DMS153 treated with DMSO at 0.1 percent for 48 hours (cell line): Measurements from ENCODE around the gene MID1.
A peak's percentile ranks its signal among the peaks of the same experiment; 100 is the strongest.

ENCODE experiments used
- DNase-seq: peaks from one replicate; lab custom pipeline; 2025; ENCODE audit not compliant: unreplicated experiment; lab: John Stamatoyannopoulos, UW

The MID1 gene

GRCh38 chrX:10620121-10620699 is at the start of gene MID1:
Gene MID1 (minus strand): TSS chrX:10620585. CDS start chrX:10567547, 53,038 bp downstream.
- peak; percentile 14 for DNase-seq

GRCh38 chrX:10667143-10667542 is 46.8 kb upstream of the MID1 start:
- DNase-seq = no peak

DNA sequence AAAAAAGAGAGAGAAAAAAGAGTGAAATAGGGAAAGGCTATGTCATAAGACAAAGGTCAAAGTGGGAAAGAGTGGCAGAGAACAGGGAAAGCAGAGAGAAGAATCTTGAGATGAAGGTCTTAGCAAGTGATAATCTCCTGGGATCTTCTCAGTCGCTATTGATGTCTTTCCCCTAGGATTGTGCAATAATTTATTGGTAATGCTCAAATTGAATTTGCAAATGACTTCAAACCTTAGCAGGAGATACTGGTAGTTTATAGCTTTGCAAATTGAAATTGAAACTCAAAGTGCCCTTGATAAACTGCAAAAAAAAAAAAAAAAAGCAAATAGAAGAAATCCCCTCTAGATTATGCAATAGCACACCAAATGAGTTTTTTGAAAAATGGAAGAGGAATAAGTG is 45.7 kb upstream of the MID1 start:
- DNase-seq = no peak

DNA sequence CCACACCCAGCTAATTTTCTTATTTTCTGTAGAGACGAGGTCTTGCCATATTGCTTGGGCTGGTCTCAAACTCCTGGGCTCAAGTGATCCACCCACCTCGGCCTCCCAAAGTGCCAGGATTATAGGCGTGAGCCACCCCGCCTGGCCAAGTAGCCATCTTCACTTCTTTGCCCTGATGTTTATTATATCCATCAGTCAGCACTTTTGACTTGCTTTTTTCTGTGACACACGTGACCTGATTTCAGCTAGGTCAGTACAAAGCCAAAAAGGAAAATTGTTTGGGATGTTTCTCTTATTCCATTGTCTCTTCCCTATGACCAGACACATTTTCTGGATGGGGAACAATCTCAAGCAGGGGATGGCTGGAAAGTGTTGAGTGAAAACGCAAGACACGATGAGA is 45.3 kb upstream of the MID1 start:
- no peak for DNase-seq

DNA sequence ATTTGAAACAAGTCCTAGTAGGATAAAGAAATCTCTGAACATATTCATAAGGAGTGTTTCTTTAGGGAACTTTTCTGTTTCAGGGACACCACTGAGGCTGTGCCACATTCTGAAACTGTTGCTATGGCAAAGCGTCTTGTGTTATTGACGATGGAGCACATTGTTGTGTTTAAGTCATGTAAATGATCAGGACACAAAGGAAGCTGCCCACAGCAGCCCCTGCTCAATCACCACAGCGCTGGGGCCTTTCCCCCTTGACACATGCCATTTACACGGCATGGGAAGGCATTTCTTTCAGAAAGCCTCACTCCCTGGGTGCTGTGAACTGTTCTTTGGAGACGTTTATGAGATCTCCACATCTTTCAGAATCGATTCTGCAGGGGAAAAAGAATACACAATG is 39.8 kb upstream of the MID1 start:
- DNase-seq = no peak

DNA sequence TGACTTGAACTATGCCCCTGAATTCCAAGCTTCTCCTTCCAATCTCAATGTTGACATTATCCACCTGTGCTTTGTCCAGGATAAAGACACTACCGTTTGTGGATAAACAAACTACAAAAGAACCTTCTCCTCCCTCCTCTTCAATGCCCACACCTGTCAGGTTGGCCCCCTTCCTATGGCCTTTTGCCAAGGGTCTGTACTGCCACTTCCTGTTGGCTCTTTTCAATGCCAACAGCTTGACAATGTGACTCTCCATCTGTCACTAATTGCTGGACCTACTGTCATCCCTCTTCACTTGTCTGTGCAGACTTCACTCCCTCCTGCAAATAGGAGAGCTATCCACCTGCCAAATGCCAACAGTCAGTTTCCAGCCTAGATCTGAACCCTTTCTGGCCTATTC is 35.8 kb upstream of the MID1 start:
- peak; percentile 70 for DNase-seq

GRCh38 chrX:10654960-10655359 is 34.6 kb upstream of the MID1 start:
- no peak for DNase-seq

- DNase-seq = no peak
These were observed 32.9 kb upstream of the MID1 start for GRCh38 chrX:10653302-10653701.

GRCh38 chrX:10649265-10649664 is 28.9 kb upstream of the MID1 start:
- no peak for DNase-seq

DNA sequence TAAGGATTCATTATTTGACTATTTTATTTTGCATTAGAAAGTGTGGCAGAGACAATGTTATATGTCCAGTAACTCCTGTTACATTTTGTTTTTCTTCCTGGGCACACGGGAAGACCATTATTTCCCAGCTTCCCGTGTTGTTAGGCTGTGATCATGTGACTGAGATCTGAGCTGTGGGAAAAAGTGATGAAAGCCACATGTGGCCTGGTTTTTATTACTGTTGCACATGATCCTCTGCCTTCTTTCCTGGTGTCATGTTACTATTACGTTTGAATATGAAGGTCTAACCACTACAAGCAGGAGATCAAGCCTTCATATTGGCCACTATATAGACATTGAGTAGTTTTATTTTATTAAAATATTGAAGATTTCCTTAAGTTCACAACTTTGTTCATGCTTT is 28.2 kb upstream of the MID1 start:
- DNase-seq = no peak

DNA sequence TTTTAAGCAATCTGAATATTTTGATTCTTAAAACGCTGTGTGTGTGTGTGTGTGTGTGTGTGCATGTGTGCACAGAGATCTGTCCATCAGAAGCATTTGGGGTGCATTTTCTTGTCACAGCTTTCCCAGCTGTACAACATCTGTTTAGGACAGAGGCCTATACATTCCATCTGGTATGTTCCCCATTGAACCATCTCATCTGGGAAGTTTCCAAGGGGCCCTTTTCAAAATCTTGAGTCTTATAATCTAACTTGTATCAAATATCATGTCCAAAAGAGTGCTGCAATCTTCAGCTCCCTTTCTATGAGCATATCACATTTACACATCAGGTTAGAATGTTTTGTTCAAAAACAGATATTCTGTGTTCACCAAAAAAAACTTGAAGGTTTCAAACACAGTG is 16.5 kb upstream of the MID1 start:
- DNase-seq = no peak

GRCh38 chrX:10636337-10636736 is 16.0 kb upstream of the MID1 start:
- DNase-seq = no peak

DNA sequence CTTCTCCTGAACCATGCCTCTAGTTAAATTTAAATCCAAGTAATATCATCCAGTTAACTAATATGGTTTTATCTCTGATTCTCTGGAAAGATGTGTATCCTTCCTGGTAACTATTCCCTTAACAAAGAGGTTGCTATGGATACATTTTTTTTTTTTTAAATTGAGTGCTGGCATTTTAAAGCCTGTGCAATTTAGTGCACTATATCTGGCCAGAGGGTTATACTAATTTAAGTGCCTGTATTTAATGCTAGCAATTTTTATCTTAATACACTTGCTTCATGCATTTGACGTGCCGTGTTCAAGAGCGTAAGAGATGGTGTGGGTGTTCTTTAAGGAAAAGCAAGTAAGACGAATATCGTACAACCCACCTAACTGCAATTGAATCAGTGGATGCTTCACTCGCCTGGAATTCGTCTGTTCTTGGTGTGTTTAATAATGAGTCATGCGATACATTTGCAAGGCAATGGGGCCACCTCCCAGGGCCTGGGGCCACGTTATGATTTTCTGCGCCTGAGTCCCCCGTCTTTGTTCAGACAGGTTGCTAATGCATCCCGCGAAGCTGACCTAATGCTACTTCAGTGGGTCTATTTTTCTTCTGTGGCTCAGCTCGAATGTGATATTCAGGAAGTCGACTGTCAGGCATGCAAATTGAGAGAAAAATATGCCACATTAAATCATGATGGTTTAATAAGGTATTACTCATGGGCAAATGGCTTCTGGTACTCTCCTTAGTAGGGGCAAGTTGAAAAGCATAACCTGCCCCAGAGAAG is 14.2 kb upstream of the MID1 start:
- DNase-seq = no peak

DNA sequence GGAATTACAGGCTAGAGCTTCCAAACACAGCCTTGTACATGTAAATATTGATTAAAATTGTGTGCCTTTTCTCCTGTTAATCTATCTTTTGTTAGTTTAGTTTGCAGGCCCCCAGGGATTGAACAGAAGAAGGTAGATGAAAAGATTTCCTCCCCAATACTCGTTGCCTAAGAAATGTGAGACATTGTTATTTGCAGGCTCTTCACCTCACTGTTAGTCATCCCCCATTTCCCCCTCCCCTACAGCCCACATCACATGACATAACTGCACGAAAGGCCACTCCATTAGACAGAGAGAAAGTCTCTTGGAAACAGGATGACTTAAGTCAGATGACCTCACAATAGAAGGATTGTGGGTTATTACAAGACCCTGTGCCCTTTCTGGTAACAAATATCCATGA is 13.3 kb upstream of the MID1 start:
- no peak for DNase-seq

- no peak for DNase-seq
These were observed 11.2 kb upstream of the MID1 start for GRCh38 chrX:10631416-10632145.

GRCh38 chrX:10630320-10630719 is 9.9 kb upstream of the MID1 start:
- DNase-seq = no peak

DNA sequence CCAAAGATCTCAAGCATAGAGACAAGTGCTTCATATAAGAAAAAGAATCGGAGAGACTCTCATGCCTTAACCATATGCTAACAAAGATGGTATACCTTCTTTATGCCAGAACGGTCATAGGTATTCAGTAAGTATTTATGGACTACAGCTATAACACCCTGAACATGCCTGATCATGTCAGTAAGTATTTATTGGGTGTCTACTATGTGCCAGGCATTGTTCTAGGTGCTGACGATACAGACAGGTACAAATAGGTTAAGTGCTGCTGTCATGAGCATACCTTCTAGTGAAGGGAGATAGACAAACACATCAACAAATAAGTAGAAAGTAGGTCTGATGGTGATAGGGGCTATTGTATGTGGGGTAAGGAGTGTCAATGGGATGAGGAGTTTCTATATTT is 9.5 kb upstream of the MID1 start:
- no peak for DNase-seq

GRCh38 chrX:10628906-10629305 is 8.5 kb upstream of the MID1 start:
- no peak for DNase-seq

DNA sequence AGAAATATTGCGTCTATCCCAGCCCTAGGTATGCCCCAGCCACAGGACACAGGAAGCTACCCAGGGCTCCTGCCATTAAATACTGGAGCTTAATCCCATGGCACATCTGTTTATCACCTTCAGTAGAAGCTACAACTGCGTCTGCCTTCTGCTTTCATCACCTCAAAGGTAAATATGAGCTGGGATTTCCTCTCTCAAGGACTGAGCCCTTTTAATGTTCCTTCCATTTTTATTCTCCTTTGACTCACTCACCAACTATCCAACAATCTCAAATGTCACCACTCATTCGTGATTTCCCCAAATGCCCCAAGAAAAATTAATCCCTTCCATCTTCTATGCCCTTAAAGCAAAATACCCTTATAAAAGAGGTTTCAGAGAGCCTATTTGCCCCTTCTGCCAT is 1.8 kb upstream of the MID1 start:
- DNase-seq = no peak

GRCh38 chrX:10619425-10620046 is 849 bp downstream of the MID1 start:
- no peak for DNase-seq

GRCh38 chrX:10618961-10619360 is 1.4 kb downstream of the MID1 start:
- DNase-seq = no peak

GRCh38 chrX:10617999-10618351 is 2.4 kb downstream of the MID1 start:
- peak; percentile 23 for DNase-seq
